Left lung (tissue), 10 donors: ENCODE measurements around the gene OPA1. TPM values are rescaled to one million over a fixed set of nuclear protein-coding genes. Genes with fewer than 3 reads are reported as not detected.

Source experiments
- ATAC-seq: fragments of 200-7000 bp; cut with Tn5 transposase; one replicate; pipeline ENCODE4 v1.9.1; 2020; ENCODE audit warnings: moderate library complexity
- DNase-seq, 4 donors: peaks; one replicate each; pipeline ENCODE4 v3.0.0-alpha.2; 2013 to 2020
- H3K27ac ChIP-seq, 2 donors: fragments of 200-600 bp; sonication (generic) in 1 of 2; one replicate each; pipeline versions ENCODE4 v1.5.0 to v1.8.0; 2020 to 2021
- H3K27me3 ChIP-seq, 2 donors: fragments of 200-600 bp; sonication (generic) in 1 of 2; one replicate each; pipeline versions ENCODE4 v1.5.0 to v1.8.0; 2020 to 2021
- H3K36me3 ChIP-seq, 2 donors: fragments of 200-600 bp; sonication (generic) in 1 of 2; one replicate each; pipeline versions ENCODE4 v1.5.0 to v1.8.0; 2020 to 2021
- H3K4me1 ChIP-seq, 2 donors: fragments of 200-600 bp; one replicate each; pipeline ENCODE4 v1.8.0; 2021
- H3K4me3 ChIP-seq, 2 donors: fragments of 200-600 bp; sonication (generic) in 1 of 2; one replicate each; pipeline versions ENCODE4 v1.5.0 to v1.8.0; 2020 to 2021; ENCODE audit warnings: mild to moderate bottlenecking in 1 of 2
- H3K9me3 ChIP-seq, 2 donors: fragments of 200-600 bp; sonication (generic) in 1 of 2; one replicate each; pipeline versions ENCODE4 v1.5.0 to v1.8.0; 2020 to 2021
- CTCF ChIP-seq, 2 donors: fragments of 200-600 bp; sonication (generic) in 1 of 2; IDR thresholded peaks; one replicate each; pipeline versions ENCODE4 v1.5.0 to v1.8.0; 2021; ENCODE audit warnings: antibody characterized with exemption in 2 of 2
- intact Hi-C, 2 donors: fragments of 100-400 bp; cut with DNase I; formaldehyde crosslinking; loops; one replicate each; pipeline versions ENCODE4 v1.11.2 to v1.14.2; 2022
- polyA plus RNA-seq, 6 donors: library from polyadenylated mRNA; unstranded; fragments of 120-200 nt; gene quantifications; one replicate each; pipeline ENCODE4 v1.2.1, GENCODE V29; 2013; ENCODE audit not compliant: insufficient read length in 6 of 6
- total RNA-seq, 2 donors: library from RNA; stranded (reverse); fragmentation: NEBNext Ultra II Directional; extraction: Animal tissue kit (Norgen Biotek cat#: 25700); gene quantifications; one replicate each; pipeline ENCODE4 v1.2.1, GENCODE V29; 2021
- donor health status: DM: no; HTN: yes; CAD: no.
- donor health status: DM: no; HTN: no; CAD: no.

Gene OPA1
- total and polyA plus RNA-seq, 8 donors, result 45.3 to 64.9 (median 57.9) TPM

DNA sequence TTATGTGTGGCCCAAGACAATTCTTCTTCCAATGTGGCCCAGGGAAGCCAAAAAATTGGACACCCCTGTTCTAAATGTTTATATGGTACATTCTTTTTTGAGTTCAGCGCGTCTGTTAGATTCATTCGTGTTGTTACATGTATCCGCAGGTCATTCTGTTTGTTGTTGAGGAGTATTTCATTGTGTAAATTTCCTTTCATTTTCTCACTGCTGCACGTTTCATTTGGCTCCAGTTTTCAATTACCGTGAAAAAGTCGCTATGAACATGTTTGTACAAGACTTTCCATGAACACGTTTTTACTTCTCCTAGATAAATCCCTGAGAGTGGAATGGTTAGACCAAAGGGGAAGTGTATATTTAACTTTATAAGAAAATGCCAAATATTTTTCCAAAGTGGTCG, 7.5 kb upstream of the OPA1 start:
- Histone ChIP-seq H3K4me1 (peaks cover 0 to 3% of the 10 kb centered on the region in 2 donors), H3K27ac (no peak overlapping the region), H3K36me3 (no peaks in the 10 kb centered on the region), H3K9me3 (no peaks in the 10 kb centered on the region), H3K27me3 (no peaks in the 10 kb centered on the region), H3K4me3 (no peak overlapping the region)
- intact Hi-C loops, result no loop called here
- no peak for TF ChIP-seq CTCF (IDR thresholded peaks at IDR 0.05)
- ATAC-seq, result no peak
- DNase-seq, result no peak

GRCh38 chr3:193586526-193586925, 6.5 kb upstream of the OPA1 start:
- no peak for ATAC-seq
- intact Hi-C loops, result no loop called here

GRCh38 chr3:193589129-193589528, 3.9 kb upstream of the OPA1 start:
- DNase-seq (no peak), ATAC-seq (no peak)
- no peak for TF ChIP-seq CTCF (IDR thresholded peaks at IDR 0.05)
- Histone ChIP-seq H3K4me1 (peaks cover 3 to 13% of the 10 kb centered on the region in 2 donors), H3K36me3 (no peaks in the 10 kb centered on the region), H3K27ac (no peak overlapping the region), H3K9me3 (no peaks in the 10 kb centered on the region), H3K27me3 (no peaks in the 10 kb centered on the region), H3K4me3 (no peak overlapping the region)
- intact Hi-C loops, result no loop called here

More at GRCh38 chr3:193586526-193586925, 6.5 kb upstream of the OPA1 start:
- no peak for TF ChIP-seq CTCF (IDR thresholded peaks at IDR 0.05)
- Histone ChIP-seq H3K4me1 (peaks cover 0 to 3% of the 10 kb centered on the region in 2 donors), H3K36me3 (no peaks in the 10 kb centered on the region), H3K9me3 (no peaks in the 10 kb centered on the region), H3K27ac (no peak overlapping the region), H3K27me3 (no peaks in the 10 kb centered on the region), H3K4me3 (no peak overlapping the region)
- no peak for DNase-seq

- no peaks in the 10 kb centered on the region for H3K27me3 ChIP-seq
- no peak for TF ChIP-seq CTCF (IDR thresholded peaks at IDR 0.05)
- no peak overlapping the region for H3K27ac ChIP-seq
- intact Hi-C loops, result no loop called here
- ATAC-seq, result no peak
- no peak for DNase-seq
- H3K4me3 ChIP-seq, result no peak overlapping the region
- peaks cover 5 to 18% of the 10 kb centered on the region in 2 donors for H3K4me1 ChIP-seq
- H3K9me3 ChIP-seq, result no peaks in the 10 kb centered on the region
- no peaks in the 10 kb centered on the region for H3K36me3 ChIP-seq
These were observed 3.4 kb upstream of the OPA1 start for GRCh38 chr3:193589616-193590015.

DNA sequence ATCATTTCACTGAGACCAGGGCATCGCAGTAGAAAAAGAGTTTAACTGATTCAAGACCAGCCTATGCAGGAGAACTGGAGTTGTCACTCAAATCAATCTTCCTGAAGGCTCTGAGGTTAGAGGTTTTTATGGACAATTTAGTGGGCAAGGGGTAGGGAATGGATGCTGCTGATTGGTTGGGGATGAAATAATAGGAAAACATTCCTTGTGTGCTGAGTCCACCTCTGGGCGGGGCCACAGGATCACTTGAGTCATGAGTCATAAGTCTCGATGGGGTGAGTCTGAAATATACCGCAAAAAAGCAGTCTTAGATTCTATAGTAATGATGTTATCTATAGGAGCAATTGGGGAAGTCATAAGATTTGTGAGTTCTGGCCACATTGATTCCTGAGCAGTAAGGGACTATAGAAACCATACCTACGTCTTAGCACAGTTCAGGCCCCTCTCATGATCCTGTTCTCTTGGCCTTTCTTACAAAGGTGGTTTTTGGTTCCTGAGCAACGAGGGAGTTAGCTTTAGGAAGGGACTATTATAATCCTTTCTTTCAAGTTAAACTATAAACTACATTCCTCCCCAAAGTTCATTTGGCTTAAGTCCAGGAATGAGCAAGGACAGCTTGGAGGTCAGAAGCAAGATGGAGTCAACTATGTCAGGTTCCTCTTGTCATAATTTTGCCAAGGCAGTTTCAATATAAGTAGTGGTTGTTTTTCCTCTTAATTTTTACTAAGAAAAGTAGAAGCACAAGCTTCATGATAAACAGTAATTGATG, 2.7 kb upstream of the OPA1 start:
- no peak for TF ChIP-seq CTCF (IDR thresholded peaks at IDR 0.05)
- DNase-seq (no peak), ATAC-seq (no peak)
- intact Hi-C loops, result no loop called here
- Histone ChIP-seq H3K27ac (no peak overlapping the region), H3K27me3 (no peaks in the 10 kb centered on the region), H3K4me1 (peaks cover 5 to 24% of the 10 kb centered on the region in 2 donors), H3K36me3 (no peaks in the 10 kb centered on the region), H3K4me3 (no peak overlapping the region), H3K9me3 (no peaks in the 10 kb centered on the region)
